Fibroblast of lung (primary cell): ENCODE data around the gene LPIN3. TPM values are rescaled to one million over a fixed set of nuclear protein-coding genes. Genes with fewer than 3 reads are reported as not detected.

ENCODE experiments used
- DNase-seq, 2 donors: peaks; one replicate each; pipeline versions ENCODE4 v3.0.0 to v3.0.0-alpha.2; 2010; ENCODE audit warnings: low read depth in 2 of 2
- H2AFZ ChIP-seq: 2 replicates; pipeline ENCODE4 v1.5.1; 2012; ENCODE audit warnings: low read length, control low read depth, inconsistent platforms
- H3K27ac ChIP-seq: 2 replicates; pipeline ENCODE4 v1.5.1; 2011; ENCODE audit warnings: low read length, control low read depth; ENCODE audit not compliant: insufficient read depth
- H3K27me3 ChIP-seq: 2 replicates; pipeline ENCODE4 v1.5.1; 2011; ENCODE audit warnings: mild to moderate bottlenecking, low read length; ENCODE audit not compliant: control insufficient read depth, insufficient read depth
- H3K36me3 ChIP-seq: 2 replicates; pipeline ENCODE4 v1.5.1; 2011; ENCODE audit warnings: low read length; ENCODE audit not compliant: control insufficient read depth, insufficient read depth
- H3K4me1 ChIP-seq: 2 replicates; pipeline ENCODE4 v1.5.1; 2011; ENCODE audit warnings: low read length; ENCODE audit not compliant: control insufficient read depth, insufficient read depth; ENCODE audit errors: extremely low read depth
- H3K4me2 ChIP-seq: 2 replicates; pipeline ENCODE4 v1.5.1; 2011; ENCODE audit warnings: low read length, control low read depth; ENCODE audit not compliant: insufficient read depth; ENCODE audit errors: extremely low read depth
- H3K4me3 ChIP-seq, 4 experiments: fragments of 200-600 bp in 1 of 4; sonication (generic) in 1 of 4; replicated peaks in 1 of 4; 2 replicates each; pipeline ENCODE4 v1.5.1; 2011 to 2016; ENCODE audit warnings: low read length in 4 of 4, low read depth in 3 of 4, mild to moderate bottlenecking in 3 of 4, control low read depth in 2 of 4, inconsistent platforms in 1 of 4, mixed read lengths in 1 of 4; ENCODE audit not compliant: insufficient read depth in 1 of 4; ENCODE audit errors: control extremely low read depth in 1 of 4
- H3K79me2 ChIP-seq: 2 replicates; pipeline ENCODE4 v1.5.1; 2012; ENCODE audit warnings: mild to moderate bottlenecking, low read length, inconsistent platforms; ENCODE audit not compliant: control insufficient read depth, insufficient read depth
- H3K9ac ChIP-seq: 2 replicates; pipeline ENCODE4 v1.5.1; 2011; ENCODE audit warnings: mild to moderate bottlenecking, low read length, control low read depth; ENCODE audit not compliant: insufficient read depth
- H3K9me3 ChIP-seq: 2 replicates; pipeline ENCODE4 v1.5.1; 2012; ENCODE audit warnings: low read depth, low read length; ENCODE audit not compliant: control insufficient read depth, insufficient read depth
- H4K20me1 ChIP-seq: 2 replicates; pipeline ENCODE4 v1.5.1; 2011; ENCODE audit warnings: low read length; ENCODE audit not compliant: control insufficient read depth, insufficient read depth; ENCODE audit errors: extremely low read depth
- EZH2 ChIP-seq: IDR thresholded peaks from 2 replicates; pipeline ENCODE4 v1.5.1; 2012; ENCODE audit warnings: low read length, control low read depth, mild to moderate bottlenecking; ENCODE audit errors: missing control alignments
- polyA plus RNA-seq, 2 donors: library from polyadenylated mRNA; depleted of rRNA in 1 of 2; stranded (reverse) in 1 of 2; unstranded in 1 of 2; fragments of >200 nt; gene quantifications; 2 replicates each; pipeline ENCODE4 v1.2.1, GENCODE V29; 2011 to 2012; ENCODE audit warnings: missing spikeins in 1 of 2
- total RNA-seq: library from RNA; depleted of rRNA; stranded (reverse); fragments of >200 nt; gene quantifications from 2 replicates; pipeline ENCODE4 v1.2.1, GENCODE V29; 2014
- TF ChIP-seq, protein P1 (sequence below), 2 donors: IDR thresholded peaks in 1 of 2; conservative IDR thresholded peaks in 1 of 2; 1 replicate in 1 of 2; 2 replicates in 1 of 2; pipeline ENCODE4 v1.5.1; 2011 to 2012; ENCODE audit warnings: low read length in 2 of 2, control low read depth in 1 of 2, inconsistent platforms in 1 of 2, low read depth in 1 of 2, mild to moderate bottlenecking in 1 of 2

LPIN3 gene
- total and polyA plus RNA-seq, 2 donors (not counting 1 experiment from before 2014, with no cell fraction given): 4.7 to 5.1 TPM

DNA sequence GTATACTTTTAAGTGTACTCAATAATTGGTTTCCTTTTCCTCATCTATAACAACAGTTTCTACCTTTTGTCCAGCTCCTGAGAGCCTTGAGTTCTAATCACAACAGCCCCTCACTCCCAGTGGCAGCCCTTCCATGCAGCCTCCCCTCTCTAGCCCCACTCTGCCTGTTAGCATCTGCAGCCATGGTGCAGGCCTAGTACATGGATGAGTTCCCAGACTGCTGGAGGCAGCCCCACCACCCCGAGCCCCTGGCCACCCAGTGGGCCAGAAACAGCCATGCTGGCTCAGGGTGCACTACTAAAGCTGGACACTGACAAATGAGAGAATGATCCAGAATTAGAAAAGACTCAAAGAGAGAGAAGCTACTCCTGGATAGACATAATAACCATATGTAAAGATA is 9.7 kb upstream of the LPIN3 start:
- Histone ChIP-seq H3K9me3 (no peaks in the 10 kb centered on the region), H3K79me2 (no peaks in the 10 kb centered on the region), H3K27me3 (no peaks in the 10 kb centered on the region), H2AFZ (no peak overlapping the region), H3K9ac (no peak overlapping the region), H4K20me1 (no peaks in the 10 kb centered on the region), H3K36me3 (no peaks in the 10 kb centered on the region), H3K4me1 (peaks cover 19% of the 10 kb centered on the region), H3K27ac (no peak overlapping the region), H3K4me3 (no peak overlapping the region), H3K4me2 (no peak overlapping the region)
- no peak for TF ChIP-seq EZH2
- TF ChIP-seq, protein P1, sequence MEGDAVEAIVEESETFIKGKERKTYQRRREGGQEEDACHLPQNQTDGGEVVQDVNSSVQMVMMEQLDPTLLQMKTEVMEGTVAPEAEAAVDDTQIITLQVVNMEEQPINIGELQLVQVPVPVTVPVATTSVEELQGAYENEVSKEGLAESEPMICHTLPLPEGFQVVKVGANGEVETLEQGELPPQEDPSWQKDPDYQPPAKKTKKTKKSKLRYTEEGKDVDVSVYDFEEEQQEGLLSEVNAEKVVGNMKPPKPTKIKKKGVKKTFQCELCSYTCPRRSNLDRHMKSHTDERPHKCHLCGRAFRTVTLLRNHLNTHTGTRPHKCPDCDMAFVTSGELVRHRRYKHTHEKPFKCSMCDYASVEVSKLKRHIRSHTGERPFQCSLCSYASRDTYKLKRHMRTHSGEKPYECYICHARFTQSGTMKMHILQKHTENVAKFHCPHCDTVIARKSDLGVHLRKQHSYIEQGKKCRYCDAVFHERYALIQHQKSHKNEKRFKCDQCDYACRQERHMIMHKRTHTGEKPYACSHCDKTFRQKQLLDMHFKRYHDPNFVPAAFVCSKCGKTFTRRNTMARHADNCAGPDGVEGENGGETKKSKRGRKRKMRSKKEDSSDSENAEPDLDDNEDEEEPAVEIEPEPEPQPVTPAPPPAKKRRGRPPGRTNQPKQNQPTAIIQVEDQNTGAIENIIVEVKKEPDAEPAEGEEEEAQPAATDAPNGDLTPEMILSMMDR (conservative IDR thresholded peaks at IDR 0.05 in 1 of 2, IDR thresholded peaks at IDR 0.05 in 1 of 2; ENCODE audit: low read depth in 1 of 2, low read length in 2 of 2): no peak
- DNase-seq: no peak

DNA sequence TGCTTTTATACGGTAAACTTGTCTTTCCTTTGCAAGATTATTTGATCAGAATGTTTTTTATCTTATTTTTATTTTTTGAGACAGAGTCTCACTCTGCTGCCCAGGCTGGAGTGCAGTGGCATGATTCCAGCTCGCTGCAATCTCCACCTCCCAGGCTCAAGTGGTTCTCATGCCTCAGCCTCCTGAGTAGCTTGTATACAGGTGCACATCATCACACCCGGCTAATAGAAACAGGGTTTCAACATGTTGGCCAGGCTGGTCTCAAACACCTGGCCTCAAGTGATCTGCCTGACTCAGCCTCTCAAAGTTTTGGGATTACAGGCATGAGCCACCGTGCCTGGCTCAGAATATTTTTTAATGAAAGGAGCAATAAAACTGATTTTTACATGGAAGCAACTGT is 8.9 kb upstream of the LPIN3 start:
- no peaks in the 10 kb centered on the region for H3K9me3 ChIP-seq
- H3K27ac ChIP-seq: no peak overlapping the region
- no peak overlapping the region for H2AFZ ChIP-seq
- no peak for DNase-seq
- H3K79me2 ChIP-seq: no peaks in the 10 kb centered on the region
- H3K27me3 ChIP-seq: no peaks in the 10 kb centered on the region
- no peak overlapping the region for H3K4me3 ChIP-seq
- no peak overlapping the region for H3K9ac ChIP-seq
- H3K4me1 ChIP-seq: peaks cover 19% of the 10 kb centered on the region
- no peak overlapping the region for H3K4me2 ChIP-seq
- H3K36me3 ChIP-seq: no peaks in the 10 kb centered on the region
- TF ChIP-seq, protein P1 (conservative IDR thresholded peaks at IDR 0.05 in 1 of 2, IDR thresholded peaks at IDR 0.05 in 1 of 2; ENCODE audit: low read depth in 1 of 2, low read length in 2 of 2): no peak
- TF ChIP-seq EZH2: no peak
- H4K20me1 ChIP-seq: no peaks in the 10 kb centered on the region

DNA sequence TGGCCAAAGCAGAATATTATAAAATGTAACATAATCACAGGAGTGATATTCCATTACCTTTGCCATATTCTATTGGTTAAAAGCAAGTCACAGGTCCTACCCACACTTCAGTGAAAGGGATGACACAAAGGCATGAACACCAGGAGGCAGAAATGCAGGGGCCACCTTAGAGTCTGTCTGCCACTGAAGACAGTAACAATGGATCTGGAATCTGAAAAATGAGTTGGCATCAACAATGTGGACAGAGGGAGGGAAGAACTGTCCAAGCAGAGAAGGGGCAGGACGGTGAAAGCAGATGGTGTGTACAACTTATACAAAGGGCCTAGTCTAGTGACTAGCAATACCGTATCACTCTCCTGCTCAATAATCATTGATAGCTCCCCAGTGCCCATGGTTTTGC is 6.6 kb upstream of the LPIN3 start:
- no peaks in the 10 kb centered on the region for H3K27me3 ChIP-seq
- H3K4me3 ChIP-seq: no peak overlapping the region
- H3K4me2 ChIP-seq: no peak overlapping the region
- H4K20me1 ChIP-seq: no peaks in the 10 kb centered on the region
- H3K27ac ChIP-seq: peak overlapping the region; percentile 40
- H3K9me3 ChIP-seq: no peaks in the 10 kb centered on the region
- H3K9ac ChIP-seq: no peak overlapping the region
- TF ChIP-seq, protein P1 (conservative IDR thresholded peaks at IDR 0.05 in 1 of 2, IDR thresholded peaks at IDR 0.05 in 1 of 2; ENCODE audit: low read depth in 1 of 2, low read length in 2 of 2): no peak
- TF ChIP-seq EZH2: no peak
- no peaks in the 10 kb centered on the region for H3K36me3 ChIP-seq
- peaks cover 14% of the 10 kb centered on the region for H3K4me1 ChIP-seq
- DNase-seq: no peak
- no peaks in the 10 kb centered on the region for H3K79me2 ChIP-seq
- H2AFZ ChIP-seq: peak overlapping the region; percentile 79
